Lower leg skin (tissue), 4 donors: Measurements from ENCODE around the gene PHEX. TPM values are rescaled to one million over a fixed set of nuclear protein-coding genes. Genes with fewer than 3 reads are reported as not detected.
"Not testable (repeated sequence)": the region's sequence is repeated elsewhere in the genome, so short reads cannot be mapped to it uniquely, and the experiment has no call there.

ENCODE experiments used
- DNase-seq, 2 donors: peaks; one replicate each; pipeline ENCODE4 v3.0.0-alpha.2; 2019; ENCODE audit warnings: low spot score in 2 of 2
- H3K4me3 ChIP-seq: fragments of 200-600 bp; sonication (generic); 2 replicates; pipeline ENCODE4 v1.5.1; 2017; ENCODE audit warnings: mild to moderate bottlenecking, low read depth; ENCODE audit not compliant: poor library complexity, severe bottlenecking
- CTCF ChIP-seq, 3 donors: fragments of 450-650 bp; IDR thresholded peaks; one replicate each; pipeline ENCODE4 v1.5.1; 2016; ENCODE audit warnings: antibody characterized with exemption in 3 of 3, mild to moderate bottlenecking in 3 of 3, moderate library complexity in 2 of 3
- POLR2A ChIP-seq, 2 donors: fragments of 450-650 bp; IDR thresholded peaks; one replicate each; pipeline ENCODE4 v1.6.1; 2016 to 2017; ENCODE audit warnings: antibody characterized with exemption in 2 of 2, mild to moderate bottlenecking in 1 of 2, moderate library complexity in 1 of 2
- WGBS, 2 donors: methylation state at CpG; one replicate each; pipeline ENCODE4 v1.1.5; 2018; 5-methylcytosine and 5-hydroxymethylcytosine counted together
- intact Hi-C: fragments of 100-400 bp; cut with DNase I; formaldehyde crosslinking; loops from one replicate; pipeline ENCODE4 v1.15.0; 2023; ENCODE audit warnings: low total_unique reads
- total RNA-seq, 4 donors: library from RNA; depleted of rRNA; stranded (reverse); fragments of >200 nt; gene quantifications; one replicate each; pipeline ENCODE4 v1.1.0, GENCODE V29; 2016

The PHEX gene
- total RNA-seq, 4 donors from 2014 or later = 0.08 to 1.6 (median 0.10) TPM; not detected in 1

DNA sequence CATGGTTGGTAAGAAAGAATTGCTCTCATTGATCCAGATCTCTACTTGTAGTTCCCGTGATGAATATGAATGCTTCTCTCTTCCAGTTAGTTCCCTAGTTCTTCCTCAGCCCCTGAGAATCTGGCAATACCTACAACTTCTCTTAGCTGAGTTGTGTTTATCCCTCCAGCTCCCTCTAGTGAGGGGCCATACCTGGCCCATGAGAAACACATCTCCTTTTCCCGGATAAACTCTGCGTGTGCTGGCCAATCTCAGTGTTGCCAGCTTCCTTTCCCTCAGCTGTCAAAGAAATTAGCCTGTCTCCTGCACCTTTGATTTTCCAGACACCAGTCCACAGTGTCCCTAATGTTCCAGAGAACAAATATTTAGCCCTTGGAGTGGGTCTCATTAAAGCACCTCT lies 246.2 kb downstream of the PHEX start:
- WGBS, 2 donors = 43 to 48% methylated on average over 2 to 3 of the region's 3 CpGs
- no peak overlapping the region for H3K4me3 ChIP-seq
- no peak for TF ChIP-seq POLR2A (IDR thresholded peaks at IDR 0.05)
- TF ChIP-seq CTCF (IDR thresholded peaks at IDR 0.05) = no peak
- DNase-seq = no peak
- intact Hi-C loops = no loop called here

DNA sequence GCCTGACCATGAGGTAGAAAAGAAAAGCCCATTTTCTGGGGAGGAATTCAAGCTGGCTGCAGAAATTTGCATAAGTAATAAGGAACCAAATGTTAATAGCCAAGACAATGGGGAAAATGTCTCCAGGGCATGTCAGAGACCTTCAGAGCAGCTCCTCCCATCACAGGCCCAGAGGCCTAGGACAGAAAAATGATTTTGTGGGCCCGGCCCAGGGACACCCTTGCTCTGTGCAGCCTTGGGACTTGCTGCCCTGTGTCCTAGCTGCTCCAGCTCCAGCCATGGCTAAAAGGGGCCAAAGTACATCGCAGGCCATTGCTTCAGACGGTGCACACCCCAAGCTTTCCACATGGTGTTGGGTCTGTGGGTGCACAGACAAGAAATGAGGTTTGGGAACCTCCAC lies 257.1 kb downstream of the PHEX start:
- WGBS, 2 donors = 89 to 94% methylated on average over 3 of the region's 3 CpGs
- H3K4me3 ChIP-seq, DNase-seq, intact Hi-C loops: not testable (repeated sequence)

- no peak for DNase-seq
- TF ChIP-seq POLR2A (IDR thresholded peaks at IDR 0.05) = no peak
- no peak for TF ChIP-seq CTCF (IDR thresholded peaks at IDR 0.05)
- no peak overlapping the region for H3K4me3 ChIP-seq
- intact Hi-C loops = no loop called here
- WGBS, 2 donors = 45 to 64% methylated on average over 2 of the region's 2 CpGs
Observed at GRCh38 chrX:22296871-22297270, 264.7 kb downstream of the PHEX start.

GRCh38 chrX:22300130-22300529 lies 268.0 kb downstream of the PHEX start:
- no peak for DNase-seq
- intact Hi-C loops = no loop called here
- 0 to 4% methylated on average over 2 of the region's 2 CpGs for WGBS, 2 donors
- H3K4me3 ChIP-seq = no peak overlapping the region
- no peak for TF ChIP-seq CTCF (IDR thresholded peaks at IDR 0.05)
- no peak for TF ChIP-seq POLR2A (IDR thresholded peaks at IDR 0.05)

Other genes with a start within 250 kb of the PHEX start
- 1 to 10 TPM; 4.8 to 7.0 (median 5.9) TPM for gene MBTPS2, start 192.7 kb upstream of the PHEX start, total RNA-seq
- 1 to 10 TPM in 3 of 4 donors, under 1 TPM in 1; 0.42 to 2.6 (median 1.7) TPM for gene YY2, start 176.3 kb upstream of the PHEX start, total RNA-seq
- gene SMS, start 91.6 kb upstream of the PHEX start, total RNA-seq = 10 to 100 TPM; 20.2 to 30.6 (median 24.0) TPM
- not detected for gene CBLL2, start 240.6 kb downstream of the PHEX start, total RNA-seq